ENCODE data around the gene PELI3. TPM values are rescaled to one million over a fixed set of nuclear protein-coding genes. Genes with fewer than 3 reads are reported as not detected.

The PELI3 gene
- polyA plus RNA-seq, 1 donor (not counting 4 experiments of a cell fraction or from before 2014, with no cell fraction given): 2.1 TPM

DNA sequence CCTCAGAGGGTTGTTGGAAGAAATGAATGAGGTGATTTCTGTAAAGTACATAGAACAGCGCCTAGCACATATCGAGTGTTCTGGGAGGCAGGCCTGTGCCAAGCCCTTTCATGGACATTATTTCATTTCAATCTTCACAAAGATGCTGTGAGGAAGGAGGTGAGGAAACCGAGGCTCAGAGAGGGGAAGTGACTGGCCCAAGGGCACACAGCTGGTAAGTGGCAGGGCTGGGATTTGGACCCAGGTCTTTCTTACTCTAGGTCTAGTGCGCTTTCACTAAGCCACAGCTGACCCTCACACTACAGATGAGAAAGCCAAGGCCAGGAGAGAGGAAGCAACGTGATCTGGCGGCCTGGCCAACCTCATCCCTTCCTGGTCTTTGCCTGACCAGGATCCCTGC, 2.0 kb downstream of the PELI3 start:
- no peaks in the 10 kb centered on the region for H4K20me1 ChIP-seq (ENCODE audit: control insufficient read depth, extremely low read depth, insufficient read depth, low read length)
- no peak overlapping the region for H3K4me3 ChIP-seq (ENCODE audit: control insufficient read depth in 2 of 3, extremely low read depth in 1 of 3, insufficient read depth in 2 of 3, low read depth in 1 of 3, low read length in 3 of 3)
- no peak overlapping the region for H3K9ac ChIP-seq (ENCODE audit: control insufficient read depth, extremely low read depth, insufficient read depth, low read length)
- no peak overlapping the region for H2AFZ ChIP-seq (ENCODE audit: control insufficient read depth, low read length)
- DNase-seq (ENCODE audit: low read depth, low spot score) (no peak), FAIRE-seq (no peak)
- no peak for TF ChIP-seq CTCF (optimal IDR thresholded peaks at IDR 0.05 in 1 of 3, IDR thresholded peaks at IDR 0.05 in 1 of 3, conservative IDR thresholded peaks at IDR 0.05 in 1 of 3; ENCODE audit: extremely low read depth in 1 of 3, insufficient read depth in 2 of 3, low read length in 3 of 3)
- TF ChIP-seq EZH2 (IDR thresholded peaks at IDR 0.05; ENCODE audit: low read length): no peak
- H3K4me1 ChIP-seq (ENCODE audit: control insufficient read depth, extremely low read depth, insufficient read depth, low read length): peaks cover 7% of the 10 kb centered on the region
- H3K4me2 ChIP-seq (ENCODE audit: control insufficient read depth, extremely low read depth, insufficient read depth, low read depth, low read length): no peak overlapping the region
- no peaks in the 10 kb centered on the region for H3K27me3 ChIP-seq (ENCODE audit: control insufficient read depth, extremely low read depth, insufficient read depth, low read length)
- no peak overlapping the region for H3K27ac ChIP-seq (ENCODE audit: control insufficient read depth, insufficient read depth, low read length)
- no peaks in the 10 kb centered on the region for H3K9me3 ChIP-seq (ENCODE audit: control insufficient read depth, low read depth, low read length)
- H3K79me2 ChIP-seq (ENCODE audit: control insufficient read depth, insufficient read depth, low read length): no peaks in the 10 kb centered on the region
- H3K36me3 ChIP-seq (ENCODE audit: control insufficient read depth in 2 of 2, extremely low read depth in 1 of 2, insufficient read depth in 2 of 2, low read length in 2 of 2): peaks cover 4 to 13% of the 10 kb centered on the region in 2 experiments
- no peaks in the 10 kb centered on the region for H3K9me1 ChIP-seq (ENCODE audit: control insufficient read depth, extremely low read depth, insufficient read depth, low read length)
- dilution Hi-C loops (cut with MboI; ENCODE audit: extremely low pct_ligation_motif_present, low sequenced_read_pairs): no loop called here

- no peak for DNase-seq (ENCODE audit: low read depth, low spot score)
- no peak overlapping the region for H2AFZ ChIP-seq (ENCODE audit: control insufficient read depth, low read length)
- H3K79me2 ChIP-seq (ENCODE audit: control insufficient read depth, insufficient read depth, low read length): no peaks in the 10 kb centered on the region
- H3K9me1 ChIP-seq (ENCODE audit: control insufficient read depth, extremely low read depth, insufficient read depth, low read length): no peaks in the 10 kb centered on the region
- H3K27me3 ChIP-seq (ENCODE audit: control insufficient read depth, extremely low read depth, insufficient read depth, low read length): no peaks in the 10 kb centered on the region
- H3K4me2 ChIP-seq (ENCODE audit: control insufficient read depth, extremely low read depth, insufficient read depth, low read depth, low read length): no peak overlapping the region
- no peak overlapping the region for H3K27ac ChIP-seq (ENCODE audit: control insufficient read depth, insufficient read depth, low read length)
- no peaks in the 10 kb centered on the region for H4K20me1 ChIP-seq (ENCODE audit: control insufficient read depth, extremely low read depth, insufficient read depth, low read length)
- TF ChIP-seq CTCF (optimal IDR thresholded peaks at IDR 0.05 in 1 of 3, IDR thresholded peaks at IDR 0.05 in 1 of 3, conservative IDR thresholded peaks at IDR 0.05 in 1 of 3; ENCODE audit: extremely low read depth in 1 of 3, insufficient read depth in 2 of 3, low read length in 3 of 3) (no peak), EZH2 (IDR thresholded peaks at IDR 0.05; ENCODE audit: low read length) (no peak)
- dilution Hi-C loops (cut with MboI; ENCODE audit: extremely low pct_ligation_motif_present, low sequenced_read_pairs): no loop called here
- H3K9me3 ChIP-seq (ENCODE audit: control insufficient read depth, low read depth, low read length): no peaks in the 10 kb centered on the region
- no peak for FAIRE-seq
- H3K4me1 ChIP-seq (ENCODE audit: control insufficient read depth, extremely low read depth, insufficient read depth, low read length): peaks cover 14% of the 10 kb centered on the region
- H3K36me3 ChIP-seq (ENCODE audit: control insufficient read depth in 2 of 2, extremely low read depth in 1 of 2, insufficient read depth in 2 of 2, low read length in 2 of 2): peaks cover 4 to 13% of the 10 kb centered on the region in 2 experiments
- H3K4me3 ChIP-seq (ENCODE audit: control insufficient read depth in 2 of 3, extremely low read depth in 1 of 3, insufficient read depth in 2 of 3, low read depth in 1 of 3, low read length in 3 of 3): no peak overlapping the region
- H3K9ac ChIP-seq (ENCODE audit: control insufficient read depth, extremely low read depth, insufficient read depth, low read length): no peak overlapping the region
These were observed 2.7 kb downstream of the PELI3 start for GRCh38 chr11:66469441-66469840.
